Fibroblast of pulmonary artery (primary cell): ENCODE results near the gene SFXN1.

ENCODE experiments used
- DNase-seq: peaks from one replicate; pipeline ENCODE4 v3.0.0-alpha.2; 2010; ENCODE audit warnings: low read depth
- H3K4me3 ChIP-seq: replicated peaks from 2 replicates; pipeline ENCODE4 v1.5.1; 2011; ENCODE audit warnings: low read depth, mild to moderate bottlenecking, control low read depth, low read length, moderate library complexity
- CTCF ChIP-seq: IDR thresholded peaks from 2 replicates; pipeline ENCODE4 v1.5.1; 2011; ENCODE audit warnings: mild to moderate bottlenecking, control low read depth, low read length, inconsistent platforms; ENCODE audit errors: missing control alignments

Gene SFXN1

DNA sequence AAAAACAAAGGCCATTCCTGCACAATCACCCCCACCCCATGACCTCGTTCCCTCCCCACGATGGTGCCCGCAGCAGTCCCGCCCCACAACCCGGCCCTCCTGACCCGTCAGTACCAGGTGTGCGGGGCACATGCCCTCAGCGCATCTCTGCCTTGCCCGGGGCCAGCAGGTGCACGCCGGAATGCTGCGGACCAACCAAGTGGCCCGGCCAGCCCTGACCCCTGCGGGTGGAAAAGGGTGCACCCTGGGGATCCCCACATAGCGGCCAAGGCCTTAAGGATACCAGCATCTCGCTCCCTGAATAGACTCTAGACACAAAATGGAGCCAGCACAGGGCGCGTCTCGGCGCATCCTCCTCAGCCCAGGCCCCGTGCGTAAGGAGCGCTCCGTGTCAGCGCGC, 6.0 kb downstream of the SFXN1 start:
- no peak overlapping the region for H3K4me3 ChIP-seq
- TF ChIP-seq CTCF, result no peak
- no peak for DNase-seq

GRCh38 chr5:175484829-175485228, 6.5 kb downstream of the SFXN1 start:
- no peak for DNase-seq
- no peak for TF ChIP-seq CTCF
- no peak overlapping the region for H3K4me3 ChIP-seq

- DNase-seq, result no peak
- H3K4me3 ChIP-seq, result no peak overlapping the region
- no peak for TF ChIP-seq CTCF
These were observed 7.3 kb downstream of the SFXN1 start for GRCh38 chr5:175485631-175486030.

DNA sequence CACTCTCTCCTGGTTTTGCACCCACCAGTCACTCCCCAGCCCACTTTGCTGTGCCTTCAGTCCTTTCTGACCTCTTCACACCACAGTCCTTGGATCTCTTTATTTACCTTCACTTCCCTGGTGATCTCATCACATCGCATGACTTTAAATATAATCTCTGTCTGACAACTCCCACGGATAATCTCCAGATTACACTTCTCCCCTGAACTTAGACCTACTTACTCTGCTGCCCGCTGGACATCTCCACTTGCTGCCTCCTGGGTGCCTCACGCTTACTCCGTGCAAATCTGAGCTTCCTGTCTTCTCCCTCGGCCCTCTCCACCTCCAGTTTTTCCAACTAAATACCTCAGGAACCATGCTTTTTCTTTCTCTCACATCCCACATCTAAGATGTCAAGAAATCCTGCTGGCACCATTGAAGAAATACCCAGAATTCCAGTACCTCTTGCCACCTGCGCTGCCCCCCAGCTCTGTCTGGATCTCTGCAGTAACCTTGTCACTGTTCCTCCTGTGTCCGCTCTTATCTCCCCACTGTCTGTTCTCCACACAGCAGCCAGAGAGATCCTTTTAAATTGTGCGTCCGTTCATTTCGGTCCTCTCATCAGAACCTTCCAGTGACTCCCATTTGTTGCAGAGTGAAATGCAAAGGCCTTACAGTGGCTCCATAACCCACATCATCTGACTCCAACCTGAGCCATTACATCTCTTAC, 9.3 kb downstream of the SFXN1 start:
- DNase-seq, result no peak

GRCh38 chr5:175489693-175490443, 11.5 kb downstream of the SFXN1 start:
- H3K4me3 ChIP-seq, result no peak overlapping the region

More for the DNA sequence above, 9.3 kb downstream of the SFXN1 start:
- no peak overlapping the region for H3K4me3 ChIP-seq
- TF ChIP-seq CTCF, result no peak

DNA sequence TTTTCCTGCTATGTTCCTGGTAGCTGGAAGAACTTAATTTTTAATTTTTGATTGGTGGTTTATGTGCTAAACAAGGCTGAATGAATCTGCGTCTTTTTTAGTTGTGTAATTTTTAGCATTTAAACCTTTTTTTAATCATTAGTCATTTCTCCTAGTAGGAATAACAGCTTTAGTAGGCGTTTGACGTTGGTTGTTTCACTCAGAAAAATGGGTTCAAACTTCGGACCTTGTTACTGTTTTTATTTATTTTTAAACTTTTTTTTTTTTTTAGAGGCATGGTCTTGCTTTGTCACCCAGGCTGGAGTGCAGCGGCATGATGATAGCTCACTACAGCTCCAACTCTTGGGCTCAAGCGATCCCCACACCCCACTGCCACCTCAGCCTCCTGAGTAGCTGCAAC, 12.9 kb downstream of the SFXN1 start:
- no peak for DNase-seq
- TF ChIP-seq CTCF, result no peak
- H3K4me3 ChIP-seq, result no peak overlapping the region

More at GRCh38 chr5:175489693-175490443, 11.5 kb downstream of the SFXN1 start:
- DNase-seq, result no peak
- no peak for TF ChIP-seq CTCF
